Measurements from ENCODE around the gene ABTB1. TPM values are rescaled to one million over a fixed set of nuclear protein-coding genes. Genes with fewer than 3 reads are reported as not detected.
A peak's percentile ranks its signal among the peaks of the same experiment; 100 is the strongest.

ABTB1 gene
- total RNA-seq, 1 donor from 2014 or later: 34.2 TPM

DNA sequence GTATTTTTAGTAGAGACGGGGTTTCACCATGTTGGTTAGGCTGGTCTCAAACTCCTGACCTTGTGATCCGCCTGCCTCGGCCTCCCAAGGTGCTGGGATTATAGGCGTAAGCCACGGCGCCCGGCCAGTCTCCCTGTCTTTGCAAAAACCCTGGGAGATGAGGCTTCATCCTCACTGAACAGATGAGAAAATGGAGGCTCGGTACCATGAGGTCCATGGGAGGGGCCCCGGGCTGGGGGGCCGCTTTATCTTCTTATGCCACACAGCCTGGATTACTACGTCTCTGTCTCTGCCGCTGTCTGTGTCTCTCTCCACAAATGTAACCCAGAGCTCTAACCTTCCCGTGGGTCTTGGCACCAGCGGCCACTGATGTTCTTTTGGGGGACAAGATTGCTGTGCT is 39.1 kb downstream of the ABTB1 start:
- ATAC-seq (no peak), DNase-seq (no peak)
- intact Hi-C loops (cut with micrococcal nuclease): no loop called here

DNA sequence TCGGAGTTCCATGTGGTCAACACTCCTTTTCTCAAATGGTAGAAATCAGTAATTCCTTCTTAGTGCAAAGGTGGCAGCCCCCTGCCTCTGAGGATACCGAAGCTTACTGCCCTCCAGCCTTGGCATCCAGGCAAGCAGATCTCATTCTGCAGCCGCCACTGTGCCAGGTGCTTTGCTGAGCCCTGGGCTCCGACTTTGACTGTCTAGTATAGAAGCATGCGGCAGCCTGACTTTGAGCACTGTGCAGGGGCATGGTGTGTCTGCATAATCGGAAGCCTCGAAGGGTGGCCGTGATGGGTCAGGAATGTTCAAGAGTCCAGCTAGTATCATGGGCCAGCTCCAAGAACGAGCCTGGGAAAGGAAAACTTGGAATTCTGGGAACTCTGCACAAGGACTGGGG is 39.7 kb downstream of the ABTB1 start:
- ATAC-seq (no peak), DNase-seq (no peak)
- intact Hi-C loops (cut with micrococcal nuclease): no loop called here

DNA sequence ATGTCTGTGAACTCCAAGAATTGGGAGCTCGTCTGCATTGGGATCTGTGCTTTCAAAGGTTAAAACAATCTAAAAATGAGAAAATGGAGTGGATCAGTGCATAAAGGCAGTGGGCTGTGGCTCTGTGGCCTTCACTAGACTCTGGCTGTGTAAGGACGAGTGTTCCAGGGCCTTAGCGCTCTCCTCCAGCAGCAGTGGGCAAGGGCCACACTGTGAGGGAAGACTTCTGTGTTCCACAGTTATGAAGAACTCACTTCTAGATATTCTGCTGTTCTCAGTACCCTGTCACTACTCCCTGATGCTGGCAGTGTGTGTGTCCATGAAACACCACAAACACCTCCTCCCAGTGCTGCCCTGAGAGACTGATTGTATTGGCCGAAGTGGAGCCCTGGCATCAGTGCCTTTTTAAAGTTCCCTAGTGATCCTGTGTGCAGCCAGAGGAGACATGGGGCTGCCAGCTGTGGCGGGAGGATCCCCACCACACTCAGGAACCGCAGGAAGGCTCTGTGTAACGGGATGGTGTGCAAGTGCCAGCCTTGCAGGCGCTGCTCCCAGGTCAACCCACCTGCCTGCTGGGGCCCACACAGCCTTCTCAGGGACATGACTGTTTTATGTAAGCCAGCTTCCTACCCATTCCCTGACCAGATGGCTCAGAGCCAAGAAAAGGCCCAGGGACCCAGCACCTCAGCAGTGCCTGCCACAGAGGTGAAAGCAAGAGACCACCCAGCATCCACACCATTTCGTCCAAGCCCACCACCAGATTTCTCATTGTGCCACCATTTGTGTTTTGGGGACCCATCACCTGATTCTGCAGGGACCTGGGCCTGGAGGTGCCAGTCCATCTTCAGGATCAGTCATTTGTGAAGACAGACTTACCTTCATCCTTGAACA is 40.4 kb downstream of the ABTB1 start:
- intact Hi-C loops (cut with micrococcal nuclease): no loop called here
- DNase-seq (no peak), ATAC-seq (no peak)

DNA sequence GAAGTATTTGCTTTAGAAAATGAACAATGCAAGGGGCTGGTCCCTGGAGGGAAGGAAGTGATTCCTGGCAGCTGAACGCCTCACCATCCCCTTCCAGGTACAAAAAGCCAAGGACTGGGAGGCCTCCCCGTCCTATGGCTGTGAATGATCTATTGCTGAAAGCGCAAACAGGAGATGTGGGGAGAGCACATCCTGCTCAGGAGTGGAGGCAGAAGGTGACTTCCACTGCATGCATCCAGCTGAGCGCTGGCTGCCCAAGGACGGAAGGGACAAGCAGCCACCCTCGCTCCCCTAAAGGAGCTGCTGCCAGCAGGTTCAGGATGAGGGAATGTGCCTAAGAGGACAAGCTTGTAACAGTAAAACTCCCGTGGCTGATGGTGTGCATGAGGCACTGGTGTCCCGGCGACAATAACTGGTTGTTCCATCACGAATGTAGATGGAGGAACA is 41.4 kb downstream of the ABTB1 start:
- intact Hi-C loops (cut with micrococcal nuclease): no loop called here
- DNase-seq: no peak
- peak; percentile 60 for ATAC-seq

DNA sequence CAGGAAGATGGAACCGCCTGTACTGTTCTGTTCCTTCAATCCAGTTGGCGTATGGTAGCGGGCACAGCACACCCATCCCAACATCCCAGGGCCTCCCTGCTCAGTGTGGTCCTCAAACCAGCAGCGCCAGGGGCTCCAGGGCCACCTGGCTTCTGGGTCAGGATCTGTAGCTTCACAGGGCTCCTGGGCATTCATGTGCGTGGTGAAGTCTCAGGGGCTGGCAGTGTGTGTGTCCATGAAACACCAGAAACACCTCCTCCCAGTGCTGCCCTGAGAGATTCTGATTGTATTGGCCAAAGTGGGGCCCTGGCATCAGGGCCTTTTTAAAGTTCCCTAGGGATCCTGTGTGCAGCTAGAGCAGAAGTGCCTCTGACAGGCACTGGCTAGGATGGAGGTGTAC is 42.1 kb downstream of the ABTB1 start:
- intact Hi-C loops (cut with micrococcal nuclease): no loop called here
- DNase-seq (no peak), ATAC-seq (no peak)

DNA sequence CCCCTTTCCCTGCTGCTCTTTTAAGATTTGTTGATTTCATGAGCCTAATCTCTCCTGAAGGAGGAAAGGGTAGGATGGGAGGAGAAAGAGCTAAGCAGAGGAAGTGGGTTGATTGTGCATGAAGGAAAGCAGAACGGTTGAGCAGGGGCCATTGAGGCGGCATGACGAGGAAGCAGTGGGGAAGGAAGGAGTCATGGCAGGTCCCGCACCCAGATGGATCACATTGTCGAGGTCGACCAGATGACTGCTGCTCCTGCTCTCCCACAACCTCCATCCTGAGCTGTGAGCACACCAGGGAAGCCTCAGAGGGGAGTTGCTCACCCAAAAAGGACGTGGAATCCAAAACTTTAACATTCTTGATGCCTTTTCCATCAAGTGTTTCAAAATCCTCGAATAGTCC is 42.8 kb downstream of the ABTB1 start:
- intact Hi-C loops (cut with micrococcal nuclease): no loop called here
- ATAC-seq: no peak
- no peak for DNase-seq

DNA sequence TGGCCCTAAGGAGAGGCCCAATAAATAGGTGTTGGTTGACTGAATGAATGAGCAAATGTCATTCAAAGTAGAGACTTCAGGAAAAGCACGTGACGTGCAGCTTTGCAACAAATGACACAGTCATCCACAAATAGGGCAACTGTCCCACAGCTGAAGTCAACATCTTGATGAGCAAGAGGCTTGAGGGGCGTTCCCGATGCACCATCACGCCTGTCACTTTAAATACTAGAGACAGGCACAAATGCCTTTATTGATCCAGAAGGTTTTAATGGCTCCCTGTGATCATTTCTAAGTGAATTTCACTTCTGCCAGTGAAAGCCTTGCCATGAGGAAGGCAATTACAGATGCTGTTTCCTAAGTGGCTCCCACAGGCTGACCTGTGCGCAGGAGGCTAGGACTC is 43.6 kb downstream of the ABTB1 start:
- DNase-seq (no peak), ATAC-seq (no peak)
- intact Hi-C loops (cut with micrococcal nuclease): no loop called here

DNA sequence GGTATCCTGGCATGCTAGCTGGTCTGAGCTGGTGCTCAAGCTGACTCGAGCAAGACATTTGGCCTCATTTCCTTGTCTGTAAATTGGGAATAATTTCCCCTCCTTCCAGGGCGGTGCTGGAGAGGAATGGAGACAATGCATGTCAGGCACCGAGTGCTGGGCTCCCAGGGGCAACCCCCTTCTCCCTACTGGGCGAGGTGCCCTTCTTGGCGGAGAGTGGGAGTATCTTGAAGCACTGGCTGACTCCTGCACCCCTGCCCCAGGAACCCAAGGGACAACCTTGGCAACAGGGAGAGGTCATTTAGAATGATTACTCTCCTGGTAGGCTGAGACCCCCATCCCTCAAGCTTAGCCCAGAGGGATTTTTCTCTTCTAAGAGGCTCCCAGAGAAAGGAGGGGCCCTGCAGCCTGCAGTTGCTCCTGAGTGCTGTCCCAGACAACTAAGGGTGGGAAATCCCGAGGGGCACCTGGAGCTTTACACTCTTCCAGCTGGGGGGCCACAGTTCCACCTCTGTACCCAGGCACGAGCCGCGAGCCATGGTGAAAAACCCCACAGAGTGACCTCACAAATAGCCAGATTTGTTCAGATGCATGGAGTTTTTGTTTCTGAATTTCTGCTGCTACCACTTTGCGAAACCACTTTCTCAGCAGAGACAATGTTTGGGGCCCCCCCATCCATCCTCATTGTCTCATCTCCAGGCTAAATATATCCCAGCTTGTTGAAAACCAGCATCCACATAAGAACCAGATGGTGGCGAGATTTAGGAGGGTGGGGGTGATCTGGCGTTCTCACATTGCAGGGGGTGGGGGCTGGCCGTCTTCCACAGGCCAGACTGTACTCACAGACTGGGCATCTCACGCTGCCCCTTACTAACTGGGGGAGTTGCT is 44.8 kb downstream of the ABTB1 start:
- DNase-seq (no peak), ATAC-seq (no peak)
- intact Hi-C loops (cut with micrococcal nuclease): no loop called here

DNA sequence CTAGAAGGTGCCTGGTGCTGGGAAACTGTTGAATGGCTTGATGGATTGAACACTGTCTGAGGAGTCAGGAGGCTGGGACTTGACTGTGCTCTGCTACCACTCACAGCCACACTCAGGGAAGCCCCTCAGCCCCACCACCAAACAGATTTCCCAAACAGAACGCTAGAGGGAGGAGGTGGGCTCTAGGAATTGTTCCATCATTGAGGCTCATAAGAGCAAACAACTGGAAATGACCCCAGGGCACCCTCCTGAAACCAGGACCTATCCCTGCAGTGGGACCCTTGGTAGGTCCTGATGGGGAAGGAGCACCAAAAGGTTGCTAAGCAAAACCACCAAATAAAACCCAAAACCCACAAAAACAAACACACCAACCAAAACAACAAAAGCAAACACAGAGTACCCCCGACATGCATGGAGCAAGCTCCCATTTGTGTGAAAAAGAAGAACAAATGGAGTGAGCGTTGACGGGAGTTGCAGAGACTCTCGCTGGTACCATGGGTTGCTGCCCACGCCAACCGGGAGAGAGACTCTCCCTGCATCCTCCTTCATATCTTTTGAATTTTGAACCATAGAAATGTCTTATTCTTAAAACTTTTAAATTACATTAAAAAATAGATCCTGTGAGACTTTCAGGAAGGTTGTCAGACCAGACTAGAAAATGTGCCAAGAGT is 45.6 kb downstream of the ABTB1 start:
- no peak for ATAC-seq
- intact Hi-C loops (cut with micrococcal nuclease): no loop called here
- no peak for DNase-seq

DNA sequence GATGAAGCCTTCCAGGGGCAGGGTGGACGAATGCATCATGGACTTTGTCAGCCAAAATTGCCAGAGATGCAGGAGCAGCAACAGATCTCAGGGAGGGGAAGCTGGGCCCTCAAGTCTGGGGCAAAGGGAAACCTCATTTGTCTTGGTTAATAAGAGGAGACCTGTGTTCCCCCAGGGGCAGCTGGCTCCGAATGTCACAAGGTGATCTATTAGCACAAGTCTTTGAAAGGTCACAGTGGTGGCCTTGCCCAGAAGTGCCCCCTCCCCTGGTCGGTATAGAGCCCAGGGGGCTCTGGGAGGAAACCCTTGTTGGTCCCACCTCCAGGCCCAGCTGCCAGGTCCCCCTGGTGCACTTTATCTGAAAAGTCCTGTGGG is 46.2 kb downstream of the ABTB1 start:
- DNase-seq: no peak
- ATAC-seq: no peak
- intact Hi-C loops (cut with micrococcal nuclease): no loop called here

DNA sequence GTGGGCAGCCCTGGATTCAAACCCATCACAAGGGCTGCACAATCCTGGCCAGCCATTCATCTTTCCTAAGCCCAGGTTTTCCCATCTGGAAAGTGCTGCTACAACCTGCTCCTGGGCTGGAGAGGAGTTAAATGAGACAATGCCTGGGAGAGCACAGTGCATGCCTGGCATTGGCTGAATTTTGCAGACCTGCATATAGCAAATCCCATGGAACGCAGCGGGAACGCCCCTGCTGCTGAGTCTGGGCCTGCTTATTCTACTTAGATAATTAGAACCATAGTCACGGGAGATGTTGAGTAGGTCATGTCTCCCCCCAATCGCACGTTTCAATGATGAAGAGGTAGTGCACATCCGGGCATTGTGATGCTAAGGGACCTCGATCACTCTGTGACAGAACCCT is 46.6 kb downstream of the ABTB1 start:
- DNase-seq (no peak), ATAC-seq (no peak)
- intact Hi-C loops (cut with micrococcal nuclease): no loop called here

DNA sequence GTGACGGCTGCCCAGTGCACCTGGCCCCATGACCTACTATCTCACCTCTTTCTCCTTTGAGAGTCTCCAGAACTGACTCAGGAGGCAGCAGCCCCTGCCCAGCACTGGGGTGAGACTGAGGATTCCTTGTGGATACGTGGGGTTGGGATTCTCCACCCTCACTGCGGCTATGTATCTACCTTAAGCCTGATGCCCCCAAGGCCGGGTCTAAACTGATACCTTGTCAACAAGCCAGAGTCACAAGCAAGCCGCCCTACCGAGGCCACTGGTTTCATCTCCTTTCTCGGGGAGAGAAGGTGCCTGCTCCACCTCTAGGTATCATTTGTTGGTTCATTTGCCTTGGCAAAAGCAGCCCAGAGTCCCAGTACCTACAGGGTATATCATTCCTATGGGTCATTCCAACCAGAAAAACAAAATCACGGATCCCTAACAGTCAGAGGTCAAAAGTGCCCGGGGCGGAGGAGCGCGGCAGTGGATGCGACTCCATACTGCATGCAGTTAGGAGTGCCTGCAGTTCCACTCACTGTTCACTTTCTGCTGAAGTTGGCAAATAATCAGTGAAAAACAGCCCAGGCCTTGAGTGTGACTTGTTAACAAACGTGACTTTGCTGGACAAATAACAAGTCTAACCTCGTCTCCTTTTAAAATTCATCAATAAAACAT is 47.5 kb downstream of the ABTB1 start:
- intact Hi-C loops (cut with micrococcal nuclease): no loop called here
- ATAC-seq (no peak), DNase-seq (no peak)

DNA sequence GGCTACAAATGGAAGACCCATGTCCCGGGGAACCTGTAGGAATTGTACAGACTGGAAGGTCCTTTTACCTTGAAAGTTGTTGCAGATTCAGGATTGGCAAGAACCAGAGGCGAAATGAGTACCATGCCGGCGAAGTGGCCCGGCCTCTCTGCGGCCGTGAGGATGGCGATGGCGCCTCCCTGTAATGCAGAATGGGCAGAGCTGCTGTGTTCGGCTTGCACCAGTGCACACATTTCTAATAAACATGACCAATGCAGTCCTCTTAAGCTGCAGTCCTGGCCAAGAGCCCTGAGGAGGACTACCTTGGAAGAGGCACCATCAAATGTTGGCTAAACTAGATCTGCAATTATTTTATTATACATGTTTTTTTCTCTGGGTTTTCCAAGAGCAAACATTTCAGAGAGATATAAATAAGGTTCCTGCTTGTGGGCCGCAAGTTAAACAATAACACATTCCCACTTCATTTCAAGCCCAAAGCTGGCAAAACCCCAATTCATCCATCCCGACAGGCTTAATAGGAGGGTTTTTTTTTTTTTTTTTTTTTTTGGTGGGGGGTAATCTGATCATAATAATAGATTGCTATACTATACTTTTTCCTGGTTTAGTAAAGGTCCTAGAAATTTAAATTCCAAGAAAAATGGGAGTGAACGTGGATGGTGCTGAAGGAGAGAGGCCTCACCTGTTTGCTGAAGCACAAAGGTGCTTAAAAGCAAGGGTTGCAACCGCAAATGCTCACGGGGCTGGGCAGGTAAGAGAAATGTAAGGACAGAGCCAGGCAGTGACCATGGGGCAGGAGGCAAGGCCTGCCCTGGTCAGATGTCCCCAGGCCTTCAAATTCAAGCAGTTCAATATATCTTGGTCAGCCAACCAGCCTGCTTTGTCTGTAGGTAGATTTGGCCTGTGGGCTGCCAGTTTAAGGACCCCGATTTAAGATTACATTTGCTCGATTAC is 48.5 kb downstream of the ABTB1 start:
- DNase-seq: no peak
- intact Hi-C loops (cut with micrococcal nuclease): no loop called here
- ATAC-seq: no peak

DNA sequence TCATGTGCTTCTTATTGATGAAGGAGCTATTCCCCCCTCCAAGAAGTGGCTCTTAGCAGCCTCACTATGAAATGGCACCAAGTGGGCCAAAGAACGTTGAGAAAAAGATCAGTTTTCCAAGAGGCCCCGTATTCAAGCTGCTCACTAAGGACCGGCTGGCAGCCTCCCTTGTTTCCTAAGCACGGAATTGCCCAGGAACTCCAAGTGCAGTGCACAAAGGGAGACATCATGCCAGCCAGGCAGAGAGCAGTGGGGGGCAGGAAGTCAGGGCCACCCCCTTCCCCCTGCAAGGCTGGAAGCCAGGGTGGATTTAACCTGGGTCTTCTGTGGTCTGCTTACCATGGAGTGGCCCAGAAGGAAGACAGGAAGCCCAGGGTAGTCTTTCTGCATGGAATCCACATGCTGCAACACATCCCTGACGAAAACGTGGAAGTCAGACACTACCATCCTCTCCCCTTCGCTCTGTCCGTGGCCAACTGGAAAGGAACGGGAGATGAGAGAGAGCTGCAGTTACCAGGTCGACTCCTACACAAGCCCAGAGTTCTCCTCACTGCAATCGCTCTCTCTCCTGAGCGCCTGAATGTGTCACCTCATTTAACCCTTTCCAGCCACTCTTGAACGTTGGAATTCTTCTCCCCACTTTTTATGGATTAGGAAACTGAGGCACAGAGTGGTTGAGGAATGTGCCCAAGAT is 49.5 kb downstream of the ABTB1 start:
- no peak for ATAC-seq
- DNase-seq: no peak
- intact Hi-C loops (cut with micrococcal nuclease): no loop called here

DNA sequence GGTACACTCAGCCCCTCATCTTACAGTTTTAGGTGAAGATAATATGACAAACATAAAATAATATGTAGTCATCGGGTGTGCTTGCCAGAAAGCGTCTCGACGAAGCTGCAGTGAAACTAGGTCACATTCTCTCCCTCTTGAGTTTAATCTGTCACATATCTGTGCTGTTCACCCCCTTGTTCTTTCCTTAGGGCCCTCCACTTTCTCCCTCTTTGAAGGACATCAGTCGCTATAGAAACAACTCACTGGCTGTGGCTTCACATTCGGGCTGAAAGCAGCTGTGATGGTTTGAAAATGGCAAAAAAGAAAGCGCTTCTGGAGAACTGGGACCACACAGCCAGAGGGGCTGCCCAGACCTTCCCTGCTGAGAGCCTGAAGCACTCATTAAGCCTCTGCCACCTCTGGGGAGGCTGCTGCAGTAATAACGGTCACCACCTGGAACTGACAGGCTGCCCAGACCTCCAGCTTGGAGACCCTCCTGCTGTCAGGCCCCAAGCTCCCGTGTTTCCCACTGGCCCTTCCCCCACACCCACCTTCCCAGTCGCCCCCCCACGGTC is 50.3 kb downstream of the ABTB1 start:
- DNase-seq: no peak
- intact Hi-C loops (cut with micrococcal nuclease): no loop called here
- peak; percentile 36 for ATAC-seq

DNA sequence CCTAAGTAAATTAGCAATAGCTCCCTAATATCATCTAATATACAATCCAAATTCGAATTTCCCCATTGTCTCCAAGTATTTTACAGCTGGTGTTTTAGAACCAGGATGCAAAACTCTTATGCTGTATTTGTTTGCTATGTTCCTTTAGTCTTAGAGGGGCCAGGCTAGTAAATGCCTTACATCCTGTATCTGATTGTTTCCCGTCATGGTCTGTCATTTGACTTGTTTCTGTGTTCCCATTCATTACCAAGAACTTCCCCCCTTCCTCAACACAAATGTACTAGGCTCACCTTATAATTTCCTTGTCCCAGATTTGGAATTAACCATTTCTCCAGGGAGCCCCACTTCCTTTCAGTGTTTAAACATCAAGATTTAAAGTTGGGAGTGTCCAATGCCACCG is 54.1 kb downstream of the ABTB1 start:
- DNase-seq: no peak
- intact Hi-C loops (cut with micrococcal nuclease): no loop called here
- ATAC-seq: peak; percentile 18

DNA sequence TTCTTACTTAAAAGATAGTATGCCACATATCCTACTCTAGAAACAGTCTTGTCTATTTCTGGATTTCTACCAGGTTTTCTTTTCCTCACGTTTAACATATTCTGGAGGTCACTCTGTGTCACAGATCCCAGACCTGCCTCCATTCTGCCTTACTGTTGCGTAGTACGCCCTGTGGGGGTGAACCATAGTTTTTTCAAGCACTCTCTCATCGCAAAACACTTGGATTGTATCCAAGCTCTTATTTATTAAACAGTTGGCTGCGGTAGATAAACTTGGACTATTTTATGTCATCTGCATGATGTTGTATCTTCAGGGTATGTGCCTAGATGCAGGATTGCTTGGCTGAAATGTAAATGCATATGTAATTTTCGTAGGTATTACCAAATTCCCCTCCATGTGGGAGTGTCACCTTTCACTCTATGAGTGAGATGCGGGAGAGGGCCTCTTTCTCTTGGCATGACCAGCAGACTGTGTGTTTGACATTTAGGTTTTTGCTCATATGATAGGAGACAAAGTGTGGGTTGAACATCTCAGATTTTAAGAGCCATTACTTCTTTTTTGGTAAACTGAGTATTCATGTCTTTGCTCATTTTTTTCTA is 55.8 kb downstream of the ABTB1 start:
- intact Hi-C loops (cut with micrococcal nuclease): no loop called here
- ATAC-seq (no peak), DNase-seq (no peak)

Measured in left ventricle myocardium superior (tissue), 1 donor.